Activated CD4-positive, alpha-beta memory T cell treated with anti-CD3 and anti-CD28 coated beads, Interleukin-2, amount 10 ng/mL, durations not matched to agents 7 days and 5 days (primary cell): Measurements from ENCODE around the gene ATAD3B. TPM values are rescaled to one million over a fixed set of nuclear protein-coding genes. Genes with fewer than 3 reads are reported as not detected.

Source experiments
- CTCF ChIA-PET: fragments of 350-600 bp; sonication (Branson Sonifier 250); formaldehyde crosslinking; loops from one replicate; lab custom pipeline; 2021; ENCODE audit warnings: antibody characterized with exemption, inconsistent platforms; lab: Charles Lee
- POLR2A ChIA-PET: fragments of 350-600 bp; sonication (Branson Sonifier 250); formaldehyde crosslinking; loops from one replicate; lab custom pipeline; 2021; ENCODE audit warnings: antibody characterized with exemption; lab: Charles Lee
- DNase-seq: peaks from one replicate; pipeline ENCODE4 v3.0.0-alpha.2; 2020
- H3K27ac Mint-ChIP-seq: one replicate; pipeline ENCODE4 v1.8.0; 2021; ENCODE audit warnings: mild to moderate bottlenecking, mixed read lengths
- H3K27me3 Mint-ChIP-seq: one replicate; pipeline ENCODE4 v1.8.0; 2021; ENCODE audit warnings: mixed read lengths
- H3K36me3 Mint-ChIP-seq: one replicate; pipeline ENCODE4 v1.8.0; 2021; ENCODE audit warnings: low read depth, mixed read lengths
- H3K4me1 Mint-ChIP-seq: one replicate; pipeline ENCODE4 v1.8.0; 2021; ENCODE audit warnings: mixed read lengths
- H3K4me3 Mint-ChIP-seq: one replicate; pipeline ENCODE4 v1.8.0; 2021; ENCODE audit warnings: mild to moderate bottlenecking, mixed read lengths
- H3K9me3 Mint-ChIP-seq: one replicate; pipeline ENCODE4 v1.8.0; 2021; ENCODE audit warnings: mixed read lengths
- total RNA-seq, 2 experiments: library from RNA; stranded (reverse); gene quantifications; one replicate each; pipeline ENCODE4 v1.2.3, GENCODE V29; 2021

ATAD3B gene
- total RNA-seq, 2 experiments from 2014 or later = 25.5 to 26.9 TPM

DNA sequence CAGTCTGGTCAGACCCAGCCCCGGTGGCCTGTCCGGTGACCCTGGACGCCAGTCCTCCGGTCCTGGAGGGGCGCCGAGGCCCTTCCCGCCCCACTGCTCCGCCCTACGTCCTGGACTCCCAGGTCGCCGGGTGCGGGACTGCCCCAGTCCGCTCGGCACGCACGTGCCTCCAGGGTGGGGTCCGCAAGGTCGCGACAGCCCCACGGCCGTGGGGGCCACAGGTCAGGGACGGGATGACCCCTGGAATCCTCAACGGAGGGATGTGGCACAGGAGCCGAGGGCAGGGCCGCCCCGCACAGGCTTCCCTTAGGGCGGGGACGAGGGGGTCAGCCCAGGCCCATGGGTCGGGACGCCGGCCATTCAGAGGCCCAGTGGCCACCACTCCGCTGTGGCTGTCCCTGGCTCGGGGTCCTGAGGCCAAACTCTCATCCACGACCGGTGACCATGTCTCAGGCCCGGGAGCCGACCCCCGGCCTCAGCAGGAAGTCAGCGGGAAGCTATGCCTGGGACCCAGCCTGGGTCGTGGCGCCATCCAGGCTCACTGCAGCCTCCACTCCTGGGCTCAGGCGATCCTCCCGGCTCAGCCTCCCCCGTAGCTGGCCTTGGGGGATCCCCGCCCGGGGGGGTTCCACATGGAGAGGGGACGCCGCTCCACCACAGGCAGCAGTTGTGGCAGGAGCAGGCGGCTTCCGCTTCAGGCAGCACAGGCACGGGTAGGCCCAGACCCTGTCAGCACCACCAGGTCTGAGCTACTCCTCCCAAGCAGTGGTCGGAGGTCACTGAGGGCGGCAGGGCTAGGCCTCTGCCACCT is 69.5 kb downstream of the ATAD3B start:
- DNase-seq = no peak
- no peaks in the 10 kb centered on the region for H3K4me1 Mint-ChIP-seq
- peaks cover 2% of the 10 kb centered on the region for H3K36me3 Mint-ChIP-seq
- ChIA-PET CTCF (no interaction called here), POLR2A (no interaction called here)
- H3K27me3 Mint-ChIP-seq = no peaks in the 10 kb centered on the region
- no peak overlapping the region for H3K27ac Mint-ChIP-seq
- no peak overlapping the region for H3K4me3 Mint-ChIP-seq
- no peaks in the 10 kb centered on the region for H3K9me3 Mint-ChIP-seq

- POLR2A ChIA-PET = no interaction called here
- H3K4me3 Mint-ChIP-seq = no peak overlapping the region
- H3K27me3 Mint-ChIP-seq = no peaks in the 10 kb centered on the region
- peaks cover 2% of the 10 kb centered on the region for H3K36me3 Mint-ChIP-seq
- no peak overlapping the region for H3K27ac Mint-ChIP-seq
- H3K9me3 Mint-ChIP-seq = no peaks in the 10 kb centered on the region
- no peaks in the 10 kb centered on the region for H3K4me1 Mint-ChIP-seq
- CTCF ChIA-PET = no interaction called here
- no peak for DNase-seq
Observed at GRCh38 chr1:1541956-1542765, 70.6 kb downstream of the ATAD3B start.

DNA sequence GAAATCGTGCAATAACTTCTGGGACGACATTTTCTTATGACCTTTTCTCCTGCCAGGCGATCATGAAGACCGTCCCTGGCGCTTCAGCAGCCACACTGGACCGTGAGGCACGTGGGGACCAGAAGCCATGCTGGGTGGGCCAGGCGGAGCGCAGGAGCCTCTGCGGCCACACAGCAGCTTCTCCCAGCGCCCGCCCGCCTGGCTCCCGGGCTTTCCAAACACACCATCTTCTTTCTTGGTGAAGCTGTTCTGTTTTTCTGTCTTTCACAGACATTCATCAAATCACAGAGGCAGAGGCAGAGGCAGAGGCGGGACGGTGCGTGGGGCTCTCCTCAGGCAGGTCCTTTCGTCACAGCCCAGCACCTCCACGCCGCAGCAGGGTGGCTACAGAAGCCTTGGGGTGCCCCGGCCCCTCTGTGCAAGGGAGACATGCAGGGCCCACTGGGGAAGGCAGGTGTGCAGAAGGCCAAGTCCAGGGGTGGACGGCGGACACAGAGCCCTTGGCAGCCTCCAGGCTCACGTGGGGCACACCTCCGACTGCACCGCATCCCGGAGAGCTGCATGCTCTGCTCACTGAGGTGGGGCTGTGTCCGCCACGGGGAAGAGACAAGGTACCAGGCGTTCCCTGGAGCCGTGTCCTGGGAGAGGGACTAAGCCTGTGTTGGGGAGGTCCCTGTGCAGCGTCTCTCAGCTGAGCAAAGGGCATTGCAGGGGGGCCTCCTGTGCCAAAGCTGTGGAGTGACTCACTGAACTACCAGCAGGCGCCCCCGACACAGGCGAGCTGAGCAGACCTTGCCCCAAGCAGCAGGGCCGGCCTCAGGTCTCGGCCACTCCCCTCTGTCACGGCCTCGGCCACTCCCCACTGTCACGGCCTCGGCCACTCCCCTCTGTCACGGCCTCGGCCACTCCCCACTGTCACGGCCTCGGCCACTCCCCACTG is 71.5 kb downstream of the ATAD3B start:
- Mint-ChIP-seq H3K36me3 (peaks cover 2% of the 10 kb centered on the region), H3K4me3 (no peak overlapping the region), H3K27me3 (no peaks in the 10 kb centered on the region), H3K27ac (no peak overlapping the region), H3K4me1 (no peaks in the 10 kb centered on the region), H3K9me3 (no peaks in the 10 kb centered on the region)
- DNase-seq = no peak
- ChIA-PET CTCF (no interaction called here), POLR2A (no interaction called here)

- peaks cover 2% of the 10 kb centered on the region for H3K36me3 Mint-ChIP-seq
- no peaks in the 10 kb centered on the region for H3K4me1 Mint-ChIP-seq
- H3K27ac Mint-ChIP-seq = no peak overlapping the region
- H3K4me3 Mint-ChIP-seq = no peak overlapping the region
- ChIA-PET POLR2A (no interaction called here), CTCF (no interaction called here)
- no peak for DNase-seq
- no peaks in the 10 kb centered on the region for H3K9me3 Mint-ChIP-seq
- H3K27me3 Mint-ChIP-seq = no peaks in the 10 kb centered on the region
Observed at GRCh38 chr1:1543706-1544099, 72.1 kb downstream of the ATAD3B start.

DNA sequence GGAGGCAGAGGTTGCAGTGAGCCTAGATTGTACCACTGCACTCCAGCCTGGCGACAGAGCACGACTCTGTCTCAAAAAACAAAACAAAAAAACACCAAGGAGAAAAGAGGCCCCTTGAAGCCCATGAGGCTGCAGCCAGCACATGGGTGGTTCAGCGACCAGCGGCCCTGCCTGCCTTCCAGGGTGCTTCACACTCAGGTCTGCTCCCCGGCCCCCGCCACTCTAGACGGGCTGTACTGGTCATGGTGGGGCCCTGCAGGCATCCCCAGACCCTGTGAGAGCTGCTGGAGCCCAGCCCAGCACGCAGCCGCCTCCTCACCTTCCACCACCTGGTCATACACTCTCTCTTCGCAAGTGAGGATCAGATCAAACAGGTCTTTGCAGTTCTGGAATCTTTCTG is 73.0 kb downstream of the ATAD3B start:
- no peaks in the 10 kb centered on the region for H3K4me1 Mint-ChIP-seq
- no peak overlapping the region for H3K4me3 Mint-ChIP-seq
- DNase-seq = no peak
- CTCF ChIA-PET = no interaction called here
- H3K9me3 Mint-ChIP-seq = no peaks in the 10 kb centered on the region
- H3K27me3 Mint-ChIP-seq = no peaks in the 10 kb centered on the region
- peaks cover 2% of the 10 kb centered on the region for H3K36me3 Mint-ChIP-seq
- no peak overlapping the region for H3K27ac Mint-ChIP-seq
- POLR2A ChIA-PET = no interaction called here

Other genes starting within 250 kb of the ATAD3B start
- gene SDF4, start 239.8 kb upstream of the ATAD3B start, total RNA-seq = 100 to 1,000 TPM; 181 TPM
- 10 to 100 TPM; 13.3 to 14.4 TPM for gene B3GALT6, start 239.5 kb upstream of the ATAD3B start, total RNA-seq
- 1 to 10 TPM; 2.0 to 4.2 TPM for gene C1QTNF12, start 225.0 kb upstream of the ATAD3B start, total RNA-seq
- 10 to 100 TPM; 62.4 to 63.5 TPM for gene UBE2J2, start 197.9 kb upstream of the ATAD3B start, total RNA-seq
- 1 to 10 TPM; 3.9 to 4.4 TPM for gene SCNN1D, start 191.3 kb upstream of the ATAD3B start, total RNA-seq
- gene ACAP3, start 163.8 kb upstream of the ATAD3B start, total RNA-seq = 10 to 100 TPM; 64.4 to 72.3 TPM
- gene PUSL1, start 163.2 kb upstream of the ATAD3B start, total RNA-seq = 10 to 100 TPM; 17.9 to 20.0 TPM
- gene INTS11, start 147.1 kb upstream of the ATAD3B start, total RNA-seq = 100 to 1,000 TPM; 109 to 111 TPM
- gene CPTP, start 147.0 kb upstream of the ATAD3B start, total RNA-seq = 10 to 100 TPM; 19.8 to 21.9 TPM
- gene TAS1R3, start 140.5 kb upstream of the ATAD3B start, total RNA-seq = under 1 TPM; 0.75 to 0.78 TPM
- gene DVL1, start 122.3 kb upstream of the ATAD3B start, total RNA-seq = 10 to 100 TPM; 36.0 to 37.8 TPM
- gene MXRA8, start 113.2 kb upstream of the ATAD3B start, total RNA-seq = under 1 TPM; 0.18 to 0.23 TPM
- gene AURKAIP1, start 96.6 kb upstream of the ATAD3B start, total RNA-seq = 100 to 1,000 TPM; 121 to 122 TPM
- 100 to 1,000 TPM; 104 TPM for gene CCNL2, start 72.4 kb upstream of the ATAD3B start, total RNA-seq
- gene MRPL20, start 64.5 kb upstream of the ATAD3B start, total RNA-seq = 10 to 100 TPM; 82.8 to 87.3 TPM
- not detected for gene ANKRD65, start 50.5 kb upstream of the ATAD3B start, total RNA-seq
- gene VWA1, start 36.1 kb upstream of the ATAD3B start, total RNA-seq = under 1 TPM; 0.33 to 0.45 TPM
- gene ATAD3C, start 22.1 kb upstream of the ATAD3B start, total RNA-seq = 1 to 10 TPM in 1 of 2 experiments, under 1 TPM in 1; 0.98 to 1.4 TPM
- 10 to 100 TPM; 26.2 to 26.5 TPM for gene ATAD3A, start 40.4 kb downstream of the ATAD3B start, total RNA-seq
- gene TMEM240, start 68.9 kb downstream of the ATAD3B start, total RNA-seq = under 1 TPM in 1 of 2 experiments, not detected in 1; 0.28 TPM
- 100 to 1,000 TPM; 111 to 113 TPM for gene SSU72, start 103.1 kb downstream of the ATAD3B start, total RNA-seq
- 1 to 10 TPM; 2.6 to 2.7 TPM for gene FNDC10, start 128.4 kb downstream of the ATAD3B start, total RNA-seq
- gene MIB2, start 143.7 kb downstream of the ATAD3B start, total RNA-seq = 10 to 100 TPM; 37.2 to 37.5 TPM
- gene MMP23B, start 160.4 kb downstream of the ATAD3B start, total RNA-seq = 1 to 10 TPM in 1 of 2 experiments, under 1 TPM in 1; 0.63 to 2.4 TPM
- gene CDK11B, start 187.2 kb downstream of the ATAD3B start, total RNA-seq = 10 to 100 TPM; 32.5 to 32.7 TPM
- gene SLC35E2B, start 221.0 kb downstream of the ATAD3B start, total RNA-seq = 10 to 100 TPM; 54.5 to 55.7 TPM